UCSD-AML1 (cell line): ENCODE measurements around the gene OGFOD2.
"Not testable (repeated sequence)": the region's sequence is repeated elsewhere in the genome, so short reads cannot be mapped to it uniquely, and the experiment has no call there.

Experiments used
- DNase-seq: peaks from one replicate; lab custom pipeline; 2025; ENCODE audit not compliant: unreplicated experiment; lab: John Stamatoyannopoulos, UW

Gene OGFOD2

GRCh38 chr12:123001464-123001863, 26.4 kb downstream of the OGFOD2 start:
- no peak for DNase-seq

DNA sequence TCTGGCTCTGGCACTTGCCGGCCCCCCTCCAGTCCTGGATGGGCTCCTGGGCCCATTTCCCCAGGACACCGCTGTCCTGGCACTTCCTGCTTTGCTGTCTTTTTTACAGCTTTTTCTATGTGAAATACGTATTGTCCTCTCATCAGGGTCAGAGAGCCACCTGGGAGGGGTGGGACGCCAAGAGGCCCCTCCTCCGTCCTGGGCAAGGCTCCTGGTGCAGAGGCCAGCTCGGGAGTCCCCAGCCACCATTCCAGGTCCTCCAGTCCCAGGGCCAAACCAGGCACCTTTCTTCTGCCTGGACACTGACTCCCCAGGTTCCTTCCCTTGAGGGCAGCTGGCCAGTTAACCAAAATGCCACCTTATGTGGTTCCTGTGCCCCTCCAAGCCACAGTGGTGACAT, 28.2 kb downstream of the OGFOD2 start:
- no peak for DNase-seq

GRCh38 chr12:123004287-123004686, 29.2 kb downstream of the OGFOD2 start:
- DNase-seq = no peak

DNA sequence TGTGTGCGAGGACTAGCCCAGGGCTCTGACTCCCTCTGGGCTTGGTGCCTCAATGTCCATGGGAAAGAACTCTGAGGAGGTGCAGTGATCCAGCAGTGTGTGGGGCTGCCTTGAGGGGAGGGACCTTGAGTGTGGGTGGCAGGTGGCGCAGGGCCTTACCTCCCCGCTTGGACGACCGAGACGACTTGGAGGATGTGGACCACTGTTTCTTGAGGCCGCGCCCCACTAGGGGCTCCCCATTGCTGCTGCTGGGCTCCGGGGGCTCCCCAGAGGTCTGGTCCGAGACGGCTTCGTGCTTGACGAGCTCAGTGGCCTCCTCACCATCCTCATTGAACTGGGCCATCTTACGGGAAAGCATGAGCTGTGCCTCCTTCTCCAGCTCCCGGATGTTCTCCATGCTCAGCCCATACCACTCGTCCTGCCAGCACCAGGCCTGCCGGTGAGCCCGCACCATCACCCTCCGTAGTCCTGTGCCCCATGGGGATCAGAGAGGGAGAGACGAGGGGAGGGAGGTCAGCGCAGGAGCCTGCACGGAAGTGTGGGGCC, 30.1 kb downstream of the OGFOD2 start:
- DNase-seq = no peak

- no peak for DNase-seq
Observed at GRCh38 chr12:123006977-123007376, 31.9 kb downstream of the OGFOD2 start.

DNA sequence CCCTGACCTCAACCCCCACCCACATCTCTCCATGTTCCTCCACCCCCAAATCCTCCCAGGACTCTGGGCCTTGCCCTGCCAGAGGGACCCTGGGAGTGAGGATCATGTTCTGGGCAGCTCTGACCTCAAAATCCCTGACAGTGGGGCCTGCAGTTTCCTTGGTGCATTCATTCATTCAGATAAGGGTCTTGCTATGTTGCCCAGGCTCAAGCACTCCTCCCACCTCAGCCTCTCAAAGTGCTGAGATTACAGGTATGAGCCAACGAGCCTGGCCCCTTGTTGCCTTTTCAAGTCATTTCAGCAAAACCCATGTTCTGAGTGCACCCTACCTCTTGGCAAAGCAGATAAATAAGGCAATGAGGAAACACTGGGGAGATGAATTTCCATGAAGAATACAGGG, 35.1 kb downstream of the OGFOD2 start:
- DNase-seq = no peak

DNA sequence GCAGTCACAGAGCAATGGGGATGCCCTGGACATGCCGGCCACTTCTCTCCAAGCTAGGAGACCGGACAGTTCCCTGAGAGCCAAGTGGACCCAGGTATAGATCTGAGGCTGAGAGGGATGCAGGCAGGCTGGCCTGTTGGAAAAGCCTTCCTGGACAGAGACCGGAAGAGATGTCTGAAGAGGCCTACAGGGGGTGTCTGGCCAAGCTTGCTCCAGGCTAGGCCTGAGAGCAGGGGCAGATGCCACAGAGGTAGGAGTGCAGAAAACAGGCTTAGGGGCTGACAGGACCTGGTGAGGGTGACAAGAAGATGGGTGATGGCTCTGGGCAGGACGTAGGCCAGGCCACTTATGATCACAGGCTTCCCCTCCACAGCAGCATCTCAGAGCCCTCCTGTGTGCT, 35.6 kb downstream of the OGFOD2 start:
- no peak for DNase-seq

- no peak for DNase-seq
Observed at GRCh38 chr12:123011701-123012100, 36.7 kb downstream of the OGFOD2 start.

DNA sequence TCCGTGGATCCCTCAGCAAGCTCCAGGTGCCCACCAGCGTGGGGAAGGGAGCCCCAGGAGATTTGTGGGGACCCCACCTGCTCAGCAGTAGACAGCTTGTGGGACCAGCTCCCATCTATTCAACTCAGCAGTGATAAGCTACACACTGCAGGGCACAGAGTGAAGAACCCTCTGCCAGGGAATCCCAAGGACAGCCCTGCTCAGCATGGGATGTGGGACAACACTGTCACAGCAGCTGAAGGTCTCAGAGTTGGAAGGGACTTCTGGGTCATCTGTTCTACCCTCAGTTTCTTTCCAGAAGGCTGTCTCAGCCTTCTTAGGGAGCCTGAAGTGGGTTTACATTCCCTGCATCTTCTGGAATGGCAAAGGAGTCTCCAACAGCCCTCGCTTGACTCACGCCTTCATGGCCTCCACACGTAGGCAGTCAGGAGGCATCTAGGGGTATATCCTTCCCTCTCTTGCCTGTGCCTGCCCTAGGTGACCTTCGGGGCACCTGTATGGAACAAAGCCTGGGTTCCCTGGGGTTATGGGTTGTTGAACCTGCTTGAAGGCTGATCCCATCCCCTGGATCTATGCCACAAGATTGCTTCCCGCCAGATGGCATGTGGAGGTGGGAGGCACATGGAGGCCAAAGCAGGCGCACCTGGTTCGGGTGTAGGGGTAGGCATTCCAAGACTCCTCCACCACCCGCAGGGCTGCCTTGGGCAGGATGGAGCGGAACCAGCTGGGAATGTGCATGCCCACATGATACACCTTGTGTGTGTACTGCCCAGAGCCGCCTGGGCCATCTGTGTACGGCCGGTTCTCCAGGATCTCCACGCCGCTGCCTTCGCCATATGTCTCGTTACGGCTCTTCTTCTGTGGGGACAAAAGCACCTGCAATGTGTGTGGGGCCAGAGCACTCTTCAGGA, 38.4 kb downstream of the OGFOD2 start:
- DNase-seq = no peak

- not testable (repeated sequence) for DNase-seq
Observed at GRCh38 chr12:123014473-123014872, 39.4 kb downstream of the OGFOD2 start.

DNA sequence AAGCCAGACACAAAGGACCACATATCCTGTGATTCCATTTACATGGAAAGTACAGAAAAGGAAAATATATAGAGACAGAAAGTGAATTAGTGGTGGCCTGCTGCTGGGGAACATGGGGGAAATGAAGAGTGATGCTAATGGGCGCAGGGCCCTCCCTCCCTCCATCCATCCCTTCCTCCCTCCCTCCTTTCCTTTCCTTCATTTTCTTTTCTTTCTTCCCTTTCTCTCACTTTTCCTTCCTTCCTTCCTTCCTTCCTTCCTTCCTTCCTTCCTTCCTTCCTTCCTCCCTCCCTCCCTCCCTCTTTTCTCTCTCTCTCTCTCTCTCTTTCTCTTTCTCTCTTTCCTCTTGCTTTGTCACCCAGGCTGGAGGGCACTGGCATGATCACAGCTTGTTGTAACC, 42.7 kb downstream of the OGFOD2 start:
- DNase-seq = no peak

DNA sequence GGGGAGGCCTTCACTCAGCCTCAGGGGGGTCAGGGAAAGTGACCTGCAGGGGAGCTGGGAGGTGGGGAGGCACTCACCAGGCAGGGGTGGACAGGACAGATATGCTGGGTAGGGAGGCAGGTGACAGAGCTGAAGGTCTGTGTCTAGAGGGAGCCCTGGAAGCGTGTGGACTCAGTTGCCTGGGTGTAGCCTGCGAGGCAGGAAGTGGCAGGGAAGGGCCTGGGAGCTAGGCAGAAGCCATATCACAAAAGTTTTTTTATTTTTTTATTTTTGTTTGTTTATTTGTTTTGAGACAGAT, 44.7 kb downstream of the OGFOD2 start:
- no peak for DNase-seq

DNA sequence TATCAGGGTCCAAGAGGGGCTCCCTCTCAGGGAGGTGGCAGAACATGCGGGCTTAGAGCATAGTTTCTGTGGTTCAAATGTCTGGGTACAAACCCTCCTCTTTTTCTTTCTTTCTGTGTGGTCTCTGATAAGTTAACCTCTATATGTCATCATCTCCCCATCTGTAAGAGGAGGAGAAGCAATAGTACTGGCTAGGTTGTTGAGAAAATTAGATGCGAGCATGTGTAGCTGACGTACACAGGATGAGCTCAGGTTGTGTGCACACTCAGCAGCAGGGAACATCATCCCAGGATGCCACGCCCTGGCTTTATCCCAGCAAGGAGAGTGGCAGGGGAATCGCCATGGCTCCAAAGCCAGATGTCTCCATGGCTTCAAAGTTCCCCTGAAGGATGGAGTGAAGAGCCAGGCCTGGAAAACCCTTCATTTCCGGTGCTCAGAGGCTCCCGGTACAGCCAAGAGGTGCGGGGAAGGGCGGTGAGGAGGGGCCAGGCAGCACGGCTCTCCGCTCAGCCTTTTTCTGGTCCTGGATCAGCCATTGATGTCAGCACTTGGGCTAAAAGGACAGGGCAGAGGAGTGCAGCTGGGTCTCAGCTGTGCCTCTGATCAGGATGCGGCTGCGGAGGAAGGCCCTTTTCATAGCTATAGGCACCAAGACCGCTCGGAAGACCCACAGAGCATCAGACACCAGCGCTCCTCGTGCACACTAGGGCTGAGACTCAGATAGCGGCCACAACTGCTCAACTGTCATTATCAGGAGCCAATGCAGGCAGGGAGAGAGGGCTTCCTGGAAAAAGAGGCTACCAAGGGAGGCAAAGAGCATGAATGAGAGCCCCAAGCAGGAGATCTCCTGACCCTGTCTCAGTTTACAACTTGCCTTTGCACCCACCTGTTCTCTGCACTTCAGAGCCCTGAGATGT, 46.9 kb downstream of the OGFOD2 start:
- no peak for DNase-seq

GRCh38 chr12:123022846-123023245, 47.8 kb downstream of the OGFOD2 start:
- no peak for DNase-seq

- DNase-seq = no peak
Observed at GRCh38 chr12:123024819-123025391, 49.9 kb downstream of the OGFOD2 start.

DNA sequence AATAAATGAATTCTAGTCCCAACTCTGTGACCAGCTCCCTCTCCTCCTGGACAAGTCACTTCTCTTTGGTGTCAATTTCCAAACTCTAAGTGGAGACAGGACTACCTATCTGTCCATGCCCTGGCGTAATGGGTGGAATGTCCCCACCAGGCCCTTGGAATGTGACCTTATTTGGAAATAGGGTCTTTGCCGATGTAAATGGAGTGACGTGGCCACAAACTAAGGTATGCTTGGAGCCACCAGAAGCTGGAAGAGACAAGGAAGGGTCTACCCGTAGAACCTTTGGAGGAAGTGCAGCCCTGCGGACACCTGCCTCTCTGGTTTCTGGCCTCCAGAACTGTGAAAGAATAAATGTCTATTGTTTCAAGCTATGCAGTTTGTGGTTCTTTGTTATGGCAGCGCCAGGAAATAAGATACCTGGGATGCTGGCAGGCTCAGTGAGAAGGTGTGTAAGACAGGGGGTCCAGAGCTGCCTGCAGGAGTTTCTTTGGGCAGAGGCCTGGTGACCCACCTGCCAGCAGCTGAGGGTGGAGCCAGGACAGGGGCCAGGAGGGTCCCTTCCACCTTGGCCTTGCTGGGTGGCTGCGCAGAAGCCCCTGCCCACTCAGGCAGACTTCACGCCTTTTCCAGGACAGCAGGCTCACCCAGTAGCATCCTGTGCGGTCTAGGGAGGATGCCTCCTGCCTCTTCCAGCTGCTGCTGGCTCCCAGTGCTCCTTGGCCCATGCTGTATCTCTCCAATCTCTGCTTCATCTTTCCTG, 51.2 kb downstream of the OGFOD2 start:
- DNase-seq = no peak

DNA sequence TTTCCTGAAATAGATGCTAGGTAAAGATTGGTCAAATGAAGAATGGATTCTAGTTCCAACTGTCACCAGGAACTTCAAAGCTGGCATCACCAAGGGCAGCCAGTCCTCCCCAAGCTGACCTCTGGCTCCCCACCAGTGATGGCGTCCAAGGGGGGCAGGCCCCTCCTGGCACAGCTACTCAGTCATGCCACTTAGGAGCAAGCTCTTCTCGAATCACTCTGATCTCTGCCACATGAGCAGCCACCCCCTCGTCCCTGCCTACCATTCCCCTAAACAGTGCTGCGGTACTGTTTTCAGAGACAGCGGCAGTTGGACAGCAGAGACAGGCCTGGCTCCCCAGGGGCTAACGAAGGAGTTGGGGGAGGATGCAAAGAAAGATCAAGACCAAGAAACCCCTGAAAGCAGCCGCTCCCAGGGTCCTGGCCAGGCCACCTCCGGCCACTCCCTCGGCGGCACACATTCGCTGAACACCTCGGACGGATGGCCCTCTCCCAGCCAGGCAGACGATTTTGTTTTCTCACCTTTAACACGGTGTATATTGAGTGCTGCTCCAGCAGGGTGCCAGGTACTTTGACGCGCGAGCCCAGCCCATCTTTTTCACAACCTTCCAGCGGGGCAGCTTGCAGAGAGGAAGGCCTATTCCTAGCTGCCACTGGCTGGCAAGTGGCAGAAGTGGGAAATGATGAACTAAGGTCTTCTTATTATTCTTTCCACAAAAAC, 52.8 kb downstream of the OGFOD2 start:
- no peak for DNase-seq

DNA sequence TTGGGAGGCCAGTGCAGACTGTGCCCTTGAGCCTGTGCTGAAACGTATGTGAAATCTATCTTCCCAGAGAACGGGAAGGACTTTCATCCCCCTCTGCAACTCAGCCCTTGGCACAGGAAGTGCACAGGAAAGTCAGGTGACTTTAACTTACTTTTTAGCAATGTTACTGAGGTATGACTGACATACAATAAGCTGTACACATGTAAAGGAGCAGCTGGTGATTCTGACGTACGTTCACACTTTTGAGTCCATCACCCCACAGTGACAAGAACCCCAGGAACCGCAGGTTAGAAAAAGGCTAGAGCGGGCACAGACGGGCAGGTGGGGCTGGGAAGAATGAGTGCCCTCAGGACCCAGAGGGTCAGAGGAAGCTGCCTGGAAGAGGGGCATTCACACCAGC, 53.4 kb downstream of the OGFOD2 start:
- DNase-seq = no peak

GRCh38 chr12:123029550-123029949, 54.5 kb downstream of the OGFOD2 start:
- no peak for DNase-seq
